Small intestine (tissue), 7 donors: ENCODE measurements around the gene RAB31. TPM values are rescaled to one million over a fixed set of nuclear protein-coding genes. Genes with fewer than 3 reads are reported as not detected.
A peak's percentile ranks its signal among the peaks of the same experiment; 100 is the strongest.

Experiments used
- DNase-seq, 2 donors: peaks; one replicate each; pipeline versions ENCODE4 v3.0.0 to v3.0.0-alpha.2; 2013
- FAIRE-seq: peaks from 2 replicates; lab custom pipeline; 2012; peaks lifted over from hg19 to GRCh38; lab: Jason Lieb, UNC
- H3K27ac ChIP-seq, 3 donors: one replicate each; pipeline ENCODE4 v1.5.1; 2013; ENCODE audit warnings: low read length in 2 of 3, mild to moderate bottlenecking in 2 of 3, control low read depth in 1 of 3, inconsistent platforms in 1 of 3, low read depth in 1 of 3, moderate library complexity in 1 of 3
- H3K27me3 ChIP-seq, 3 donors: one replicate each; pipeline ENCODE4 v1.6.1; 2013; ENCODE audit warnings: low read length in 3 of 3, inconsistent platforms in 1 of 3; ENCODE audit not compliant: control insufficient read depth in 3 of 3, insufficient read depth in 3 of 3
- H3K36me3 ChIP-seq, 3 donors: one replicate each; pipeline ENCODE4 v1.6.1; 2013; ENCODE audit warnings: low read length in 3 of 3, inconsistent platforms in 1 of 3, low read depth in 1 of 3, mild to moderate bottlenecking in 1 of 3, moderate library complexity in 1 of 3; ENCODE audit not compliant: control insufficient read depth in 3 of 3, insufficient read depth in 2 of 3
- H3K4me1 ChIP-seq, 3 donors: one replicate each; pipeline ENCODE4 v1.6.1; 2013; ENCODE audit warnings: low read length in 2 of 3, inconsistent platforms in 1 of 3, low read depth in 1 of 3, mild to moderate bottlenecking in 1 of 3, moderate library complexity in 1 of 3; ENCODE audit not compliant: control insufficient read depth in 3 of 3, insufficient read depth in 2 of 3
- H3K4me3 ChIP-seq, 3 donors: one replicate each; pipeline ENCODE4 v1.5.1; 2013; ENCODE audit warnings: low read length in 3 of 3, control low read depth in 1 of 3, inconsistent platforms in 1 of 3, low read depth in 1 of 3, mild to moderate bottlenecking in 1 of 3, moderate library complexity in 1 of 3
- H3K9me3 ChIP-seq, 2 donors: one replicate each; pipeline ENCODE4 v1.6.1; 2013; ENCODE audit warnings: low read depth in 1 of 2, low read length in 1 of 2; ENCODE audit not compliant: control insufficient read depth in 2 of 2, insufficient read depth in 1 of 2
- WGBS, 3 donors: extraction: QIAGEN DNeasy Blood & Tissue Kit; methylation state at CpG; one replicate each; pipeline ENCODE4 v1.1.7; 2013; 5-methylcytosine and 5-hydroxymethylcytosine counted together
- polyA plus RNA-seq, 4 donors: library from polyadenylated mRNA; stranded (reverse) in 3 of 4; unstranded in 1 of 4; fragments of 200-250 nt in 3 of 4; fragments of 120-200 nt in 1 of 4; gene quantifications; one replicate each; pipeline versions ENCODE4 v1.2.1 to v1.2.3, GENCODE V29; 2013
- donor health status: healthy with polysubstance abuse.
- donor health status: control.
- donor health status: control.
- donor health status: Bipolar disorder and iron deficiency.
- donor health status: healthy.

Gene RAB31
- polyA plus RNA-seq, 4 donors = 4.2 to 18.4 (median 12.3) TPM

DNA sequence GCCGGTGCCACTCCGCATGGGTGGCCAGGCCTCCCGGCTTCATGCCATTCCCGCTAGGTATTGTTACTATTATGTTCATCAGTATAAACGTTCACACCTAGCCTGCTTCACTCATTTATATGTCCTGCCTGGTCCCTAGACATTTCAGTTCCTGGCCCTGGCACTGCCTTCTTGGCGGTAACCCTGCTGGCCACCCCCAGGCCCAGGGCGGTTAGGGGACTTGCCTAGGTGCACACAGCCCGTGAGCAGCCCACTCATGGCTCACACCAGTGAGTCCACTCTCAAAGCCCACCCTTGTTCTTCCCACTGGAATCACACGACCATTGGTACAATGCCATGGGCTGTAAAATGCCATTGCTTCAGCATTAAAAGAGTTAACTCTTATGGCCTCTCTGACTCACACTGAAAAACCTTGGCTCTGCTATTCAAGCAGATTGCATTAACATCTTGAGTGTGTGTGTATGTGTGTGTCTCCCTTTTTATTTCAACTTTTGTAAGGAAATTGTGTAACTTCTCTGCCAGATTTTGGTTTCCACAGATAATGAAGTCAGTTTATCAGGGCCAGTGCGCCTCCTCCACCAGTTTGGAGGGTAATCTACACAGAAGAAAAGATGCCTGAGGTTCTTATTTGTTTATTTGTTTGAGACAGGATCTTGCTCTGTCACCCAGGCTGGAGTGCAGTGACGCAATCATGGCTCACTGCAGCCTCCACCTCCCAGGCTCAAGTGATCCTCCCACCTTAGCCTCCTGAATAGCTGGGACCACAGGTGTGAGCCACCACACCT, 74.2 kb downstream of the RAB31 start:
- no peak for FAIRE-seq
- WGBS, 3 donors = 85 to 90% (median 87%) methylated on average over 11 of the region's 11 CpGs
- no peaks in the 10 kb centered on the region for H3K9me3 ChIP-seq
- H3K27me3 ChIP-seq = no peaks in the 10 kb centered on the region
- H3K36me3 ChIP-seq = no peaks in the 10 kb centered on the region
- H3K4me1 ChIP-seq = peaks cover 0 to 7% (median 2%) of the 10 kb centered on the region in 3 donors
- DNase-seq = peak; percentile 29 to 33
- H3K4me3 ChIP-seq = no peak overlapping the region
- peak overlapping the region in 1 of 3 donors; percentile 57 for H3K27ac ChIP-seq

DNA sequence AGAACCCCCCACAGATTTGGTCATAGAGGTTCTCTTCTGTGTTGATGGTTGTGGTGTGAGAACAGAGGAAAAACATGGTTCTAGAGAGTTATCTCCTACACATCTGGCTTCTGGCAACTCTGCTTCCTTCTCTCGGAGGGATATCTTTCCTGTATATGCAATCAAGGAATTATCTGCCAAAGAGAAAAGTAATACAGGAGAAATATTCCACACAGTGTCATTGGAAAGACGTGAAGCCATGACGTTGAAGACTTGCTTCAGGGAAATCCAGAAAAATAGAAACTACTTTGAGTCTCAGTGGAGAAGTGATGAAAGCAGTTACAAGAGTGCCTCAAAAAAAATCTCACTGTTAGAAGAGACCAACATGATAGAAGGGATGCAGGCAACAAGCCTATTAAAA, 78.5 kb downstream of the RAB31 start:
- DNase-seq (no peak), FAIRE-seq (no peak)
- peaks cover 0 to 5% of the 10 kb centered on the region in 2 donors for H3K9me3 ChIP-seq
- WGBS, 3 donors = 84 to 92% (median 91%) methylated on average over 3 of the region's 3 CpGs
- H3K36me3 ChIP-seq = no peaks in the 10 kb centered on the region
- H3K27ac ChIP-seq = no peak overlapping the region
- H3K27me3 ChIP-seq = no peaks in the 10 kb centered on the region
- H3K4me3 ChIP-seq = no peak overlapping the region
- H3K4me1 ChIP-seq = peaks cover 0 to 2% (median 0%) of the 10 kb centered on the region in 3 donors

DNA sequence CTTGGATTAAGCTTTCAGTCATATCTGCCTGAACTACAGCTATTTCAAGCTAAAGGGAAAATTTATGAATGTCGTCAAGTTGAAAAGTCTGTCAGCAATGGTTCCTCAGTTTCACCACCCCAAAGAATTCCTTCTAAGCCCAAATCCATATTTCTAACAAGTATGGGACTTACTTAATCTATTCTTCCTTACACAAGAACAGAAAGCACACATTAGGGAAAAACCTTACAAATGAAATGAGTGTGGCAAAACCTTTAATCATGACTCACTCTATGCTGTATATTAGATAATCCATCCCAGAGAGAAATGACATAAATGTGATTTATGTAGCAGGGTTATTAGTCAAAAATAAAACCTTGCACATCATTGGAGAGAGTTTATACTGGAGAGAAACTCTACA, 78.9 kb downstream of the RAB31 start:
- Histone ChIP-seq H3K27ac (no peak overlapping the region), H3K36me3 (no peaks in the 10 kb centered on the region), H3K4me3 (no peak overlapping the region), H3K27me3 (no peaks in the 10 kb centered on the region), H3K4me1 (peaks cover 0 to 2% (median 0%) of the 10 kb centered on the region in 3 donors), H3K9me3 (peaks cover 0 to 5% of the 10 kb centered on the region in 2 donors)
- DNase-seq (no peak), FAIRE-seq (no peak)
- WGBS, 3 donors = 96 to 97% (median 96%) methylated on average over 1 of the region's 1 CpG

DNA sequence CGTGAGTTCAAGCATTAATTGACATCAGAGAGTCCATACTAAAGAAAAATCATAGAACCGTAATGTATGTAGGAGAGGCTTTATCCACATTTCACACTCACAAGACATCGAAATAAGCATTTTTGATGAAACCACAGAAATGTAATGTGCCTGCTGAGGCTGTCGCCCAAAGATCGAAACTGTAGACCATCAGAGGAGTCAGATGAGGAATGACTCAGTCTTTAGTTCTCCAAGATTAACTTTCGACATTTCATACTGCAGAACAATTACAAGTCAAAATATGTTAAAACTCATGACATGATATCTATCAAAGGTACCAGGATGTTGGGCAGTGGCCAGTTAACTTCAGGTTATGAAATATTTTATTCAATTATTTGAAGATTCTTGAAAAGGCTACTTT, 79.6 kb downstream of the RAB31 start:
- Histone ChIP-seq H3K27me3 (no peaks in the 10 kb centered on the region), H3K36me3 (no peaks in the 10 kb centered on the region), H3K9me3 (peaks cover 0 to 5% of the 10 kb centered on the region in 2 donors), H3K4me3 (no peak overlapping the region), H3K27ac (no peak overlapping the region), H3K4me1 (no peaks in the 10 kb centered on the region)
- DNase-seq = no peak
- WGBS, 3 donors = 90 to 94% (median 92%) methylated on average over 6 of the region's 6 CpGs
- FAIRE-seq = no peak

DNA sequence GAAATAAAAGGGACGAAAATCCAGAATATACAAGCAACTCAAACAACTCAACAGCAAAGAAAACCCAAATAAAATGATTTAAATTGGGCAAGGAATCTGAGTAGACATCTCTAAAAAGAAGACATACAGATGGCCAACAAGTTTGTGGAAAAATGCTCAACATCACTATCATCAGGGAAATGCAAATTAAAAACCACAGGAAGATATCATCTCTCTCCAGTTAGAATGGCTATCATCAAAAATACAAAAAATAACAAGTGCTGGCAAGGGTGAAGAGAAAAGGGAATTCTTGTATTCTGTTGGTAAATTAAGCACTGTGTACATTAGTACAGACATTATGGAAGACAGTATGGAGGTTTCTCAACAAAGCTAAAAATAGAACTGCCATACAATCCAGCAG, 80.0 kb downstream of the RAB31 start:
- Histone ChIP-seq H3K9me3 (peaks cover 0 to 5% of the 10 kb centered on the region in 2 donors), H3K4me1 (no peaks in the 10 kb centered on the region), H3K27me3 (no peaks in the 10 kb centered on the region), H3K4me3 (no peak overlapping the region), H3K36me3 (no peaks in the 10 kb centered on the region), H3K27ac (no peak overlapping the region)
- DNase-seq (no peak), FAIRE-seq (no peak)
- 67 to 93% (median 79%) methylated on average over 1 of the region's 1 CpG for WGBS, 3 donors

DNA sequence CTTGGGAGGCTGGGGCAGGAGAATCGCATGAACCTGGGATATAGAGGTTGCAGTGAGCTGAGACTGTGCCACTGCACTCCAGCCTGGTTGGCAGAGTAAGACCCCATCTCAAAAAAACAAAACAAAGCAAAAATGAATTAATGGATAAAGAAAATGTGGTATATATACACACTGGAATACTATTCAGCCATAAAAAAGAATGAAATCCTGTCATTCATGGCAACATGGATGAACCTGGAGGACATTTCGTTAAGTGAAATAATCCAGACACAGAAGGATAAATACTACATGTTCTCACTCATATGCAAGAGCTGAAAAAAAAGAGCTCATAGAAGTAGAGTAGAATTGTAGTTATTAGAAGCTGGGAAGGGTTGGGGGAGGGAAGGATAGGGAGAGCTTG, 80.8 kb downstream of the RAB31 start:
- no peak for DNase-seq
- Histone ChIP-seq H3K27ac (no peak overlapping the region), H3K4me3 (no peak overlapping the region), H3K4me1 (no peaks in the 10 kb centered on the region), H3K9me3 (peaks cover 0 to 5% of the 10 kb centered on the region in 2 donors), H3K36me3 (no peaks in the 10 kb centered on the region), H3K27me3 (no peaks in the 10 kb centered on the region)
- FAIRE-seq = no peak
- WGBS, 3 donors = 80 to 94% (median 88%) methylated on average over 2 of the region's 2 CpGs

DNA sequence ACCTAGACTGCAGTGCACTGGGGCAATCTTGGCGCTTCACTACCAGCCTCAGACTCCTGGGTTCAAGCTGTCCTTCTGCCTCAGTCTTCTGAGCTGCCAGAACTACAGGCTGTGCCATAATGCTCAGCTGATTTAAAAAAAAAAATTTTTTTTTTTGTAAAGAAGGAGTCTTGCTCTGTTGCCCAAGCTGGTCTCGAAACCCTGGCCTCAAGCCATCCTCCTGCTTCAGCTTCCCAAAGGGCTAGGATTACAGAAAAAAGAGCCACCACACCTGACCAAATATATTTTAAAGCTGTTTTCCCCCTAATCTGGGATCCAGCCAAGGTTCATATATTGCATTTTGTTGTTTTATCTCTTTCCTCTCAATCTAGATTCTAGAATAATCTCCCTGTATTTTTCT, 82.2 kb downstream of the RAB31 start:
- H3K27ac ChIP-seq = no peak overlapping the region
- H3K4me1 ChIP-seq = no peaks in the 10 kb centered on the region
- 83 to 89% (median 84%) methylated on average over 2 of the region's 2 CpGs for WGBS, 3 donors
- H3K4me3 ChIP-seq = no peak overlapping the region
- peaks cover 0 to 5% of the 10 kb centered on the region in 2 donors for H3K9me3 ChIP-seq
- no peak for DNase-seq
- FAIRE-seq = no peak
- no peaks in the 10 kb centered on the region for H3K27me3 ChIP-seq
- no peaks in the 10 kb centered on the region for H3K36me3 ChIP-seq

DNA sequence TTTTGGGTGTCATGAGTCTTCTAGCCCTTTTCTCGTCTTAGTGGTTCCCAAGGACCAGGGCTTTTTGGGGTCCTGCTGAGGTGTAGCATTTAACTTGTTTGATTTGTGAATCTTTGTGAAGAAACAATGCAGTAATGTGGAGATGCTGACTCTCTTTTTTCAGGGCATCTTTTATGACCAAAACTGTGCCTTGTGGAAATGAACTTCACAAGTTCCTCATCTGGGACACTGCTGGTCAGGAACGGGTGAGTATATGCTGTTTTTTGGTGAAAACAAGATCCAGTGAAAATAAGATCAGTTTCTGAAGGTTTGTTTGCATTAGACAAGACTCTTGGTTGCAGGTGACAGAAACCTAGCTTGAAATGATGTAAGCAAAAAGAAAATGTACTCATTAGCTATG, 83.9 kb downstream of the RAB31 start:
- FAIRE-seq = no peak
- WGBS, 3 donors = 83 to 89% (median 88%) methylated on average over 2 of the region's 2 CpGs
- no peak overlapping the region for H3K27ac ChIP-seq

More for the DNA sequence above, 83.9 kb downstream of the RAB31 start:
- Histone ChIP-seq H3K4me1 (no peaks in the 10 kb centered on the region), H3K4me3 (no peak overlapping the region), H3K27me3 (no peaks in the 10 kb centered on the region), H3K9me3 (peaks cover 0 to 5% of the 10 kb centered on the region in 2 donors), H3K36me3 (no peaks in the 10 kb centered on the region)
- DNase-seq = no peak
